T-helper 1 cell treated with Interleukin-12 subunit alpha and Interleukin-12 subunit beta and Interleukin-4 antibody, amounts not matched to agents 30 ng/mL and 1 ng/mL, for 36 hours (primary cell): ENCODE results near the gene CLEC20A. TPM values are rescaled to one million over a fixed set of nuclear protein-coding genes. Genes with fewer than 3 reads are reported as not detected.
"Not testable (repeated sequence)": the region's sequence is repeated elsewhere in the genome, so short reads cannot be mapped to it uniquely, and the experiment has no call there.

Experiments used
- intact Hi-C: fragments of 100-400 bp; cut with micrococcal nuclease; formaldehyde crosslinking; loops from one replicate; pipeline ENCODE4 v1.15.1; 2024
- total RNA-seq: library from RNA; stranded (reverse); gene quantifications from 2 replicates; pipeline ENCODE4 v1.2.3, GENCODE V29; 2022

CLEC20A gene
- total RNA-seq, 1 donor from 2014 or later = not detected

DNA sequence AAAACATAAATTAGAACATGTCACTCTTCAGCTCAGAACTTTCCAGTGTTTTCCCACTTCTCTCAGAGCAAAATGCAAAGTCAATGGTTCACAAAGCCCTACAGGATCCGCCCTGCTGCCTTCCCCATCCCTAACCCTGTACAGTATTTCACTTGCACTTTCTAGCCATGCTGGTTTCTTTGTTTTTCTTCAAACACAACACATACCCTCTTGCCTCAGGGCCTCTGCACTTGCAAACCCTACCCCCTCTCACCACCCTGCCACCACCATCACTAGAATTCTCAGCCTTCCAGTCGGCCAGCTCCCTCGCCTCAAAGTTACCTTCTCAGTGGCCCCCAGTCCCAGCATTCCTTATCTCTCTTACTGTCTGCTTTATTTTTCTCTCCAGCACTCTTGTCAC is 33.7 kb upstream of the CLEC20A start:
- intact Hi-C loops = loop anchor here (10.0 kb wide), 1 partner anchor 704 kb away; no protein-coding TSS in a partner anchor

DNA sequence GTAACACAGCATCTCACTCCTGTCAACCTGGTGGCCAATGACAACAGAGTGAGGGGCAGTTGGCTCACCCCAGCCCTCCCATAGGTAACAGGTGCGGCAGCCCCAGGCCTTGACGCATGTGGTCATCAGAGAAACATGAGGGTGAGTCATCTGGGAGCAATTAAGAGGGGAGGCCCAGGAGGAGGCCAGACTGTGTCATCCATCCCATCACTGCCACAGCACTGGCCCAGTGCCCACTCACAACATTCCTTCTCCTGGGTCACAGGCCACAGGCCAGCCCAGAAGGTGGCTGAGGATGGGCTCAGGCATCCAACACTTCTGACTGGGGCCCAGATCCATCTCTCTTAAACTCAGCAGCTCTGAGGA is 33.3 kb upstream of the CLEC20A start:
- intact Hi-C loops = loop anchor here (10.0 kb wide), 1 partner anchor 705 kb away; no protein-coding TSS in a partner anchor

DNA sequence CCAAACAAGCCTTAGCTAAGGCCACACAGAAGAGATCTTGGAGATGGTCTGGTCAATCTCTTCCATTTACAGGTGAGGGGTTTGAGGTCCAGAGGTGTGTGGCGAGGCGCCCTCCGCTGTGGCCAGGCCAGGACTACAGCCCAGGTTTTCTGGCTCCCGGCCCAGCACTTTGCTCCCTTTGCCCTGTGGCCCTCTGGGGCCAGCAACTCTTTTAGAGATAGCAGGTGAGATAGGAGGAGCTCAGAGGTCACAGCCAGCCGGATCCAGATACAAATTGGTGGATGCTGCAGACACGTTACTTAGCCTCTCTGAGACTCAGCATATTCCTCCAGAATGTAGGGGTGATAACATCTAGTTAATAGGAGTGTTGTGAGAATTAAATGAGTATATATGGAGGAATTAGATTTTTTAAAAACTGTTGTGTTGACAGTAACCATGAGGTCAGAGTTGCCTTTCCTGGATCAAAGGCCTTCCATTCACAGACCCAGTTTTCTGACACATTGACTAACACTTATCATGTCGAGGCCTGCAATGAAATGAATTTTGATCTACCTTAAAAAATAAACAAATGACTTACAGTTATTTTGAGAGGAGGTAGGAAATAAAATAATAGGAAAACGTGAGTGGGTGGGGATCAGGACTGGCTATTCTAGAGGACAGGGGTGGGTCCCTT is 32.7 kb upstream of the CLEC20A start:
- intact Hi-C loops = loop anchor here (10.0 kb wide), 1 partner anchor 705 kb away; no protein-coding TSS in a partner anchor

DNA sequence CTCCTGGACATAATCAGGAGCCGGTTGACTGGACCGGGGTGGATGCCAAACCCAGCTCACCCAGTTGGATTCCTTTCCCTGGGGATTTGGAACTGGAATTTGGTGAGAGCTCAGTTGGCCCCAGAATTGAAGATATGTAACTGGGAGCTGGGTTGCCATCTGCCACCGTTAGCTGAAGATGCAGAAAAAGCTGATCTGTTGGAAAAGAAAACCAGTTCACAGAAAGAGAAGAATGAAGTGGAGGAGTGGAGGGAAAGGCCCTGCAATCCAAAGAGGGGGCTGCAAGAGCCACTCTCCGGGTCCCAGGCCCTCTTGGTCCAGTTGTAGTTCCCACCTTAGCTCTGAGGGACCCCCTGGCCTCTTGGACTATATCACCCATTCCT is 32.2 kb upstream of the CLEC20A start:
- intact Hi-C loops = no loop called here

DNA sequence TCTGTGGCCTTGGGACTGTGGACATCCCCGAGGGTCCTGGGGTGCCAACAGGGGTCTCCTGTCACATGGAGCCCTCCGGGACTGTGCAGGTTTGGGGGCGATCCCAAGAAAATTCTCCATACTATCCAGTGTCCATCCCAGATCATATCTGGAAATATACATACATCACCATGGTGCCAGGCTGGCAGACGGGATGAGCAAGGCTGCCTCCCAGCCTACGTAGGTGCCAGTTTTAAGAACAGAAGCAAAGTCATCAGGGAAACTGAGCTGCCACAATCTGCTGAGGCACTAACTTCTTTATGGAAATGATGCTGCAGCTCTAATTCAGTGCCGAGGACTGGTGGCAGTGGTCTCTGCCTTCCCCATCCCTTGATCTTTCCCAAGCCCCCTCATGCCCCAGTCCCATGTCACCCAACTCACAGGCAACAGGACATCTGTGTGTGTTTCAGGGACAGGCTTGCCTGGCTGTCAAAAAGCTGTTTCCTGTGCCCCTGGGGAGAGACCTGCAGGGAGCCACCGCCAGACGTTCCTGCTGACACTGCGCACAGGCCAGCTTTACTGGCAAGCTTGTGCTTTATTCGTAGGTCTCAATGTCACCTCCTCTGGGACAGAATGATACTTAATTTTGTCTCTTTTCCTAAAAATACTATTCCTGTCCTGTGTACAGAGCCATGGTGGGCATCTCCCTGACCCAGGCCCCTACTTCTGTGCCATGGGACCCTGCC is 31.6 kb upstream of the CLEC20A start:
- intact Hi-C loops = no loop called here

DNA sequence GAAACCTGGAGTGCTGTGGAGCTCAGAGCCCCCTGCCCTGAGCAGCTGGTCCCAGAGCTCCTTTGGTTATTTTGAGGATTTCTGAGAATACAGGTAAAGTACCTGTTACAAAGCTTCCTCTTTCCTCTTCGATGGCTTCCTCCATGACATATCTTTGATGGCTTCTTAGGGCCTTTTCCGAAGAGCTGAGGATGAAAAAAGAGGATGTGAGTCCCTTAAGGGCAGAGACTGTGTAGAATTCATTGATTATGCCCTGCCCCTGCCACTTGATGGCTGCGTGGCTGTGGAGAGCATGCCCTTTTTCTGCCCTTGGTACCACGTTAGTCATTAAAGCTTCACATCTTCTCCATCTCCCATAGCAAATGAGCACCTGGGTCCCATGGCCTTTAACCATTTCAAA is 30.4 kb upstream of the CLEC20A start:
- intact Hi-C loops = no loop called here

DNA sequence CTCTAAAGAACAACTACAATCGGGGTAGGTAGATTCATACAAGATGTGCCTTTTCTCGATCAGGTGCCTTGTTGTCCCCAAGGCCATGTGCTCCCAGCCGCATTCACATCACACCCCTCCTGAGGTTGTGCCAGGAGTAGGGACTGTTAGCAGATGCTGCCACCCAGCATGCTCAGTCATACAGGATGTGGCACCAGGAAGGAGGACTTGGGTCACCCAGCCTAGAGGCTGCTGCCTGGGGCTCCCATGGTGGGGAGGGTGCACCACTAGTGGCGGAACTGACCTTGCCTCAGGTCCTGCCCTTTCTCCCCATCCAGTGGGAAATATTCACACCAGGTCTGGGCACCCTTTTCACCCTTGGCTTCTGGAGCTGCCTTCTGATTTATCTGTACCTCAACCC is 24.5 kb upstream of the CLEC20A start:
- intact Hi-C loops = no loop called here

DNA sequence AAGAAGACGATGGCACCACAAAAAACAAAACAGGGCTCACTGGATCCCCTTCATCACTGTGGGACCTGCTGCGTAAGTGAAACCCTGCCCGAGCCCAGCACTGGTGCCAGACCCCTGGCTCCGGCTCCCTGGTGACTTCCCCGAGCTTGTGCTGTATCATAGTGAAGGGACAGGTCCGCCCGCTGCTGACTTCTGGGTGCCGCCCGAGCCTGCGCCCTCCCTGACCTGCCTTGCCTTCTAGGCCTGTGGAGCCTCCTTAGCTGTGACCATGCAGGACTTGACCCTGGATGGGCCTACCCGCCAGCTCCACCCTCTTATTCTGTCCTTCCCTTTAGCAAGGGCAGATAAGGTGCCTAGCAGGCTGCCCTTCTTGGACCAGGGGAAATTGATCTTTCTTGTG is 24.0 kb upstream of the CLEC20A start:
- intact Hi-C loops = no loop called here

DNA sequence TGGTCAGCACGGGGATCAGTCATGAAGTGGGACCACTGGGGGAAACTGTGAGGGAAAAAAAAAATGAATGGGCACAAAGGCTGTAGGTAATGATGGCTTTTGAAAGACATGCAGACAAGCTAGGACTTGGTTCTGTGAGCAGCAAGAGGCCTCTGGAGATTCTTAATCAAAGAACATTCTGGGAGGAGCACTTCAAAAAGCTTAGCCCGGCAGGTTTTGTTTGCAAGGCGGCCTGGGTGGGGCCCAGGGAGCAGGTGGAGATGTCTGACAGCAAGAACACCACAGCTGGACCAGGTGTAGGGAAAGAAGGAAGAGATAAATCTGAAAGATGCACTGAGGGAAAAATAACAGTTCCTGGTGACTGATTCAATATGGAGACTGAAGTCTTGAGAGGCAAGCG is 22.1 kb upstream of the CLEC20A start:
- intact Hi-C loops = no loop called here

DNA sequence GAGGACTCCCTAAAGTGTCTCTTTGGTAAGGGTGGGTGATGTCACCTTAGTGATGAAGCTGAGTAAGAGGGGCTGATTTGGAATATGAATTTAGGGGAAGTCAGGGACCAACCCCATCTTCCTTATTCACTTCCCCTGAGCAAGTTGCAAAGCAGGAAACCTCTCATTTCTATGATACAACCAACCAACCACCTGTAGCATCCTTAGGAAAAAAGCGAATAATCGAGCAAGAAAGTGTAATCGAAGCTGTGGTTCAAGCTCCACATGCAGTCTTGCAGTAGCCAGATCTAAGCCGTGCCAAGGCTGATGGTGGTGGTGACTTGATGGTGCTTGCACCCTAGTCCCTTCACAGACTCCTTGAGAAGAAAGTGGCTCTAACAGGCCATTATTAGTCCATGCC is 19.3 kb upstream of the CLEC20A start:
- intact Hi-C loops = no loop called here

DNA sequence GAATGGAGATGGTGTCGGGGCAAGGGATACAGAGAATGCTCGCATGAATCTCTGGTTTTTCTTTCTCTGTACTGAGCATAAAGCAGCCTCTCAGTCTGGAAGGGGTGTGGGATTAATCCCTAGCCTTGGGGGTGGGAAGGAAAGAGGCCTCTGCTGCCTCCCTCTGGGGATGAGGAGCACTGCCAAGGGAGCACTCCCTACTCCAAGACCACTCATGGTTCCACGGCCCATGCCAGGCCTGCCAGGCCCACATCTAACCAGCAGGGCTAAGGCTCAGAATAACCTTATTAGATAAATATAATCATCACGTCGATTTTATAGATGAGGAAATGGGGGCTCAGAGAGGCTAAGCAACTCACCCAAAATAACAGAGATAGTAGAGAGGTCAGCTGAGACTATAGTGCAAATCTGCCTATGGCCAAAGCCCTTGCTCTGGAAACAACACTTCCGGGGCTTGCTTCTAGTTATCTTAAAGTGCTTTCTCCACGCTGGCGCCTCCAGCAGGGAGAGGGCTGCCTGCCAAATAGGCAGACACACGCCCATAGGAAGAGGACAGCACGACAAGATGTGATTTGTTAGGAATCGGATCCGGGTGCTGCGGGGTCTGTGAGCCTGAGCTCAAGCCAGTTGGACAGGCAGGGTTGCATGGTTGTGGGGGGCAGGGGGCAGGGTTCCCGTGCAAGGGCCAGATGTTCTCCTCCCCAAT is 16.7 kb upstream of the CLEC20A start:
- intact Hi-C loops = no loop called here

DNA sequence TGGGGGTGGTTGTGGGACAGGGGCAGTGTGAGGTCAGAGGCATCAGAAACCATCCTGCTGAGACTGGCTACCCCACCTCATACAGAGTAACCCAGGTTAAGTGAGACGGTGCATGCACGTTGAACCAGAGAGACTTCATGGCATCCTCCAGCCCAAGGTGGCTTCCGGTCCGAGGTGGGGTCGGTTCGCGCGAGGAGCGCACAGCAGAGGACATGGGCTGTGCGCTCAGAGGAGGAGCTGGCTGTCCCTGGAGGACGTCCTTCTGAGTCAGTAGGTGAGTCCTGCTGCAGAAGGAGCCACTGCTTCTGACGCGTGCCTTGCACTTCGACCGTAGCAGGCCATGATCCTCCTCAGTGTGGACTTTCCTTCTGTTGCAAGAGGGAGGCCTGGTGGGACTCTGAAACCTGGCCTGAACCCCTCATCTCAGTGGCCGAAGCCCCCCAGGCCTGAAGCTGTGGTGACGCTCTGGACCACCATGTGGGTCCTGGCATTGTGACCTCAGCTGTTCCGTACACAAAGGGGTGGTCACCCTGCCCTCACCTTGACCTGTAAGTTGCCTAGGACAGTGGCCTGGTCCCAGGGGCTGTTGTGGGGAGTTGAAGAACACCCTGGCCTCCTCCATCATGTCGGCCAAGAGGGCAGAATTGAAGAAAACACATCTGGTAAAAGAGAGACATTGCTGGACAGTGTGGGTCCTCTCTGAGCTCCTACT is 16.0 kb upstream of the CLEC20A start, which contains the start of gene TEX35:
Gene TEX35, plus strand, starts transcription at position 544 of the 712 bp plus-strand sequence. Its CDS starts 80 bp downstream, at position 624.
- intact Hi-C loops = no loop called here

DNA sequence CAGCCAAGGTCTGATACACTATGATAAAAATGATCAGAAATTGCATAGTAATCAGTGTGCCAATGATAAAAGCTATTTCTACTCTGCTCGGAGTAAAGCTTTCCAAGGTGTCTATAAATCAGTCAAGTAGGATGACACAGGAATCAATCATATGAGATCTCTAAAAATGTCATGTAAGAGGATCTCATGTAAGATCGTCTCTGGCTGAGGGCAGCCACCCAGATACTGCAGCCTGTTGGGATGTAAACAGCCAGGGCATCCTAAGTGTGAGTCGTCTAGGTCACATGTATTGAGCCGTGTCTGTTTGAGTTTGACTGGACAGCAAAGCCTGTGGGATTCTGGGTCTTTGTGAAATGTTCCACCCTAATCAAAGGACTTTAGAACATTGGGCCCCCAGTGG is 13.4 kb upstream of the CLEC20A start:
- intact Hi-C loops = no loop called here

DNA sequence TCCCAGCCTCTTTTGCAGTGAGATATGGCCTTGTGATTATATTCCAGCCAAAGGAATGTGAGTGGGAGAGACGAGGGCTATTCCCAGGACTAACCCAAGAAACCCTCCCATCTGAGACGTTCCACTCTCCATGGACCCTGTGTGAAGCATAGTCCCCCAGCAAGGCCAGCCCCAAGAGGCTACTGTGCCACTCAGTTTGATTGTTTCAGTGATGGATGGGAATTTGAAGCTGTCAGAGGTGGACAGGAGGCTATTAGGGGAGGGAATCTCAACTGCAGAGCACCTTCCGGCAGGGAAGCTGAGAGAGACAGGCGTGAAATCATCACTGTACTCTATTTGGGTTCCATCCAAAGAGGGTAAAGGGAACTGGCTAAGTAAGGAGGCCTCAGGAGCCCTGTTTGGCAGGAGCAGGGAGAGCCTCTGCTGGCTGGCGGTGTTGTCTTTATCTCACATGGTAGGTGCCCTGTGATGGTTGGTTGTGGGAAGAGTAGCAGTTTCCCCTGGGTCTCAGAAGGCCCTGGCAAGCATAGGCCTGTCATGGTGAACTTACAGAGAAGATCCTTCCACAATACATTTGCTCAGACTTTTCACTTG is 12.7 kb upstream of the CLEC20A start:
- intact Hi-C loops = no loop called here

DNA sequence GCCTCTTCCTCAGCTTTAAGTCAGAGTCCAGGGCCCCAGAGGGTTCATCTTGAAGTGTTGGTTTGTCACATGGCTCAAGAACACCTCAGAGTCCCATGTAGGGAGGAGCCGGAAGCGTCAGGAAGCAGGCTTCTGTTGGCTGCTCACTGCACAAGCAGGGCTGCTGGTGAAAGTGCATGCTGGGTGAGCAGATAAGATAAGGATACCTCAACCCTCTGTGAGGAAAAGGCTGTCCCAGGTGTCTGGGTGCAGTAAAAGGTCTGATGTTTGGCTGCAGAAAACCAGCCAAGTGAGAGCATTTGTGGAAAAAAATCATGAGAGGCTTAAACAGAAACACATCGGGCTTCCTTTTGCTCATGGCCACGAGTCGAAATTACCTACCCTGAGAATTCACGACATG is 9.9 kb upstream of the CLEC20A start:
- intact Hi-C loops = no loop called here

DNA sequence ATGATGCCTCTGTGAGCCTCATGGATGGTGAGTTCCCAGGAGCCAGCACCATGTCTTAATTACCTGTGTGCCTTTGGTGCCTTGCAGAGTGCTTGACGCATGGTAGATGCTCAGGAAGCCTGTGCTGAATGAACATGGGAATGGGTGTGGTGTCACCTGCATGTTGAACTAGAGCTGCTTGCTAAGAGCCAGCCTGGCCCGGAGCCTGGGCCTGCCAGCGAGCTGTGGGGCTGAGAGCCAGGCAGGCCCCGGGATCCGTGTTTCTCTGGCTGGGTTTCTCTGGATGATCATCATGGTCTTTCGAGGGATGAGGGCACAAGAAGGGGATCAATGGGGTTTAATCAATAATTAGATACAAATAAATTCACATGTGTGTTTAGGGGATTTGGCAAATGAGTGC is 9.4 kb upstream of the CLEC20A start:
- intact Hi-C loops = no loop called here

DNA sequence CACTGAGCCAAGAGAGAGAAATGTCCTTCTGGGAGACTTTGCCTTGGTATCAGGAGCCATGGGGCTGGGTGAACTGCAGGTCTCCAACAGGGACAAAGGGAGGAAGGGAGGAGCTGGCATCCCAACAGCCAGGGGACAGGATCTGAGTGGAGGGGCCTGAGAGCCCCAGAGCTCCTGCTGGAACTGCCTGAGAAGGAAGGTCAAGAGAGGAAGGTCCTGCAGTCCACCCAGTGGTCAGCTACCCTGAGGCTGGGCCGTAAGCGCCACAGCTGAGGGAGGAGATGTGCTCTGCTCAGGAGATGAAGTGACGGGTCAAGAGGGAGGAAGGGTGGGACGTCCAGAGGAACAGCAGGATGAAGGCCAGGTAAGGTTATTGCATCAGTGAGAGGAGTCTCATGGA is 7.5 kb upstream of the CLEC20A start:
- intact Hi-C loops = no loop called here

DNA sequence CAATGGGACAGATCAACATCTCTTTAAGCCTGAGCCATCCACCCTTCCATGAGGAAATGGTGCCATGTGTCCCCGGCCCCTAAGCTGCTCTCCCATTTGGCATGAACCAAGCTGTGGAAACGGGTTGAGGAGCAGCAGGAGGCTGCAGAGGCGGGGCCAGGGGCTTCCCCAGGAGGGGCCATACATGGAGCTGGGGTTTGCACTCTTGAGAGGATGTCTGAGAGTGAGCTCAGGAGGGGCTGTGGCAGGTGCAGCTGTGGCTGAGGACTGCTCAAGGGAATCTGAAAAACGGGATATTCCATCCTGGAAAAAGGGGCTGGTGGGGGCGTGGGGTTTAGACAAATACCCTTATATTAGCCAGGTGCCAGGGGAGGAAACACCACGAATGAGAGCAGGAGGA is 7.1 kb upstream of the CLEC20A start:
- intact Hi-C loops = no loop called here

DNA sequence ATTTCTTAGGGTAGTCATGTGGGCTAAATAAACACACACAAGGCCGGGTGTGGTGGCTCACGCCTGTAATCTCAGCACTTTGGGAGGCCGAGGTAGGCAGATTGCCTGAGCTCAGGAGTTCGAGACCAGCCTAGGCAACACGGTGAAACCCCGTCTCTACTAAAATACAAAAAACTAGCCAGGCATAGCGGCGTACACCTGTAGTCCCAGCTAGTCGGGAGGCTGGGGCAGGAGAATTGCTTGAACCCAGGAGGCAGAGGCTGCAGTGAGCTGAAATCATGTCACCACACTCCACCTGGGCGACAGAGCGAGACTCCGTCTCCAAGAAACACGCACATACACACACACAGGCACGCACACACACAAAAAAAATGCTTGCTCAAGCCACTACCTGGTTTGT is 6.6 kb upstream of the CLEC20A start:
- intact Hi-C loops = not testable (repeated sequence)

DNA sequence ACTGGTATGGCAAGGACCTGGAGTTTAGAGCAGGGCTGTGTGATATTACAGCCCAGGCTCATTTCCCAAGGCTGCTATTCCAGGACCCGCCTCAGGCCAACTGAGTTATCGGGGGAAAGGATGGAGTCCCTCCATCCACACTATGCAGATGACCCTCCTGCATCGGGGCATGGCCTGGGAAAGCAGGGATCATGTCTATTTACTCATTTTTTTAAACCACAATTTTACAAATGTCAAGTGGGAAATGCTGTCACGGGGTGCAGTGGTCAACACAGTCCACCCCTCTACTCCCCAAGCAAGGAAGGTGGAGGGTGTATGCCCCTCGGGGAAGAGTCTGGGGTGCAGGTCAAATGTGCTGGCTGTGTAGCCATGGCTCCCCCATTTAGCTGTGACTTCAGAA is 6.1 kb upstream of the CLEC20A start:
- intact Hi-C loops = no loop called here

DNA sequence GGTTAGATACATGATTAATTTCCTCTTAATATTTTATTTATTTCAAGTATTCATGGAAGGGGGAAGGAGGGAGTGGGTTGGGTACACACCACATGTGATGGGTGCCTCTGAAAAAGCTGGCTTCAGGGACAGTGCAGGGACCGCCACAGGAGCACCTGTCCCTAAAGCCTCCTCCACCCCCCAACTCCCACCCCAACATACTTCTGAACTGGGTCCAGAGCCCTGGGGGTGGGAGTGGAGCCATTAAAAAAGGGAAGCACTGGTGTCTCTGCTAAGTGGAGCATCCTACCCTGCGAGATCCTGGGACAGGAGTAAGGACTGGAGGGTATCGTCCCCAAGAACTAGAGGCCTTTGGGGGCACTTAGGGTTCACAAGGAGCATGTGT is 5.6 kb upstream of the CLEC20A start:
- intact Hi-C loops = no loop called here
